HS-5 (cell line): Measurements from ENCODE around the gene BRD3OS.
"Not testable (repeated sequence)": the region's sequence is repeated elsewhere in the genome, so short reads cannot be mapped to it uniquely, and the experiment has no call there.

Source experiments
- DNase-seq: peaks from one replicate; pipeline ENCODE4 v3.0.0-alpha.2; 2012; ENCODE audit warnings: low read depth

BRD3OS gene

GRCh38 chr9:133988771-133989170 lies 36.5 kb upstream of the BRD3OS start:
- not testable (repeated sequence) for DNase-seq

GRCh38 chr9:133989625-133990365 lies 35.5 kb upstream of the BRD3OS start:
- no peak for DNase-seq

GRCh38 chr9:133990366-133991213 lies 34.7 kb upstream of the BRD3OS start:
- DNase-seq: peak; percentile 58

GRCh38 chr9:133991214-133991921 lies 33.9 kb upstream of the BRD3OS start:
- DNase-seq: no peak

GRCh38 chr9:133991964-133992779 lies 33.1 kb upstream of the BRD3OS start, which contains the start of gene VAV2:
TSS of gene VAV2 (minus strand) at chr9:133992324. CDS start at chr9:133992278, 46 bp downstream.
- no peak for DNase-seq

- peak; percentile 77 for DNase-seq
Observed at GRCh38 chr9:133992780-133993634, 32.3 kb upstream of the BRD3OS start.

GRCh38 chr9:133993635-133994253 lies 31.5 kb upstream of the BRD3OS start:
- DNase-seq: no peak

GRCh38 chr9:133994353-133995011 lies 30.8 kb upstream of the BRD3OS start:
- DNase-seq: no peak

- no peak for DNase-seq
Observed at GRCh38 chr9:133995012-133995896, 30.0 kb upstream of the BRD3OS start.

- no peak for DNase-seq
Observed at GRCh38 chr9:133996531-133997520, 28.5 kb upstream of the BRD3OS start.

- DNase-seq: no peak
Observed at GRCh38 chr9:133997584-133997983, 27.7 kb upstream of the BRD3OS start.

- no peak for DNase-seq
Observed at GRCh38 chr9:133998915-133999595, 26.2 kb upstream of the BRD3OS start.

GRCh38 chr9:133999851-134000265 lies 25.4 kb upstream of the BRD3OS start:
- no peak for DNase-seq

- no peak for DNase-seq
Observed at GRCh38 chr9:134002796-134003195, 22.5 kb upstream of the BRD3OS start.

GRCh38 chr9:134003237-134003636 lies 22.0 kb upstream of the BRD3OS start:
- DNase-seq: no peak

- DNase-seq: no peak
Observed at GRCh38 chr9:134004131-134004873, 21.0 kb upstream of the BRD3OS start.
